ENCODE data around the gene NAV2. TPM values are rescaled to one million over a fixed set of nuclear protein-coding genes. Genes with fewer than 3 reads are reported as not detected.

The NAV2 gene
- polyA plus RNA-seq, 3 donors from 2014 or later: 0.66 TPM; not detected in 2

DNA sequence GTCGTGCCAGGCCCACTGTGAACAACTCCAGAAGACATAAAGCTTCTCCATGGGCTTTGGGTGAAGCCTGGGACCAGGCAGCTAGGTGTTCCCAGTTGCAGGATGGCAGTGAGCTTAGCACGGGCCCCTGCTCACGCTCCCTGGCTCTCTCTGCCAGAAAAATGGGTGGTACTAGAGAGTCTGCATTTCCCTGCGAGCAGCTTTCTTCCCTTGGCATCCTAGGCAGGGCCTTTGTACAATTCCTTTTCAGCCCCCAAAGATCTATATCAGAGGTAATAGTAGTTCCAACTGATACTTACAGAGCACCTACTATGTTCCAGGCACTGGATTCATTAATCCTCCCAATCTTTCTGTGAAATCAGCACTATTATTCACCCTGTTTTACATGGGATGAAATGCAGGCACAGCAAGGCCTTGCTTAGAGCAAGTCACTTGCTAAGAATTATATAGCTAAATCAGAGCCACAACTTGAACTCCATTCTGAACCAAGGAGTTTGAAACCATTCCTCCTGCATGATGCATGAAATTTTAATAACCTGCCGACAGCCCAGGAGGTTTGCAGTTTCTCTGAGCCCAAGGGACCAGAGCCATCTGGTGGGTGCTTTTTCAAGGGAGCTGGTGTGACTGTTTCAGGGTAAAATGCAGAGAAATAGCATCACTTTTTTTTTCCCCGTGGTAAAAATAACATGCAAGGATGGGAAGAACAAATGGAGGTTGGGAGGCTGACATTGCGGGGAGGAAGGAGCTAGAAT, 22.7 kb downstream of the NAV2 start:
- no peaks in the 10 kb centered on the region for H3K36me3 Mint-ChIP-seq
- peaks cover 0 to 2% (median 0%) of the 10 kb centered on the region in 6 donors for H3K9me3 Mint-ChIP-seq
- no peak for DNase-seq
- no peak overlapping the region for H3K27ac Mint-ChIP-seq
- no peaks in the 10 kb centered on the region for H3K27me3 Mint-ChIP-seq (ENCODE audit: low read depth in 3 of 3)
- peaks cover 0 to 6% of the 10 kb centered on the region in 2 donors for H3K4me1 Mint-ChIP-seq
- H3K4me3 Mint-ChIP-seq: no peak overlapping the region

DNA sequence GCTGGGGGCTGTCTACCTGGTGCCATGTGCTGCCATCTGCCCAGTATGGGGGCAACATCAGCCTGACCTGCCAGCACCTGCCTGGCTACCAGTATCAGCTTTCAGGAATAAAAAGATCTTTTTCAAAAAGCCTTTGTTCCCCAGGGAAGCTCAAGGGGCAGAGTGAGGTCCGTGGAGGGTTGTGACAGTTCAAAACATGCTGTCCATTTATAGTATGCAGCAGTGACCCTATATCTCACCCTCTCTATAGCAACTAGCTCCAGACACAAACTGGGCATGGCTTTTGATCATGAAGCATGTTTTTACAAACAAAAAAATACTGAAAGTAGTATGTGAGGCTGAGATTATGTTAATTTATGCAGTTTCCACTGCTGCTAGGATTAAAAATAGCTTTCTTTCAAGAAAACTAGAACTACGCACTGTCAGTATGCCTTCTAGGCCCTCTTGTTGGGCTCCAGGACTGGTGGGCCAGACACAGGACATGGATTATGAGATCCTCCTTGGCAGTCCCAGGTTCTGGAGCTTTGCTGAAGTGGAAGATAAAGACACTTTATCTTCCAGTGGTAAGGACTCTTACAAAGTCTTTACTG, 23.4 kb downstream of the NAV2 start:
- H3K27ac Mint-ChIP-seq: no peak overlapping the region
- no peaks in the 10 kb centered on the region for H3K27me3 Mint-ChIP-seq (ENCODE audit: low read depth in 3 of 3)
- no peak overlapping the region for H3K4me3 Mint-ChIP-seq
- peaks cover 0 to 2% (median 0%) of the 10 kb centered on the region in 6 donors for H3K9me3 Mint-ChIP-seq
- no peak for DNase-seq
- peaks cover 0 to 6% of the 10 kb centered on the region in 2 donors for H3K4me1 Mint-ChIP-seq
- H3K36me3 Mint-ChIP-seq: no peaks in the 10 kb centered on the region

DNA sequence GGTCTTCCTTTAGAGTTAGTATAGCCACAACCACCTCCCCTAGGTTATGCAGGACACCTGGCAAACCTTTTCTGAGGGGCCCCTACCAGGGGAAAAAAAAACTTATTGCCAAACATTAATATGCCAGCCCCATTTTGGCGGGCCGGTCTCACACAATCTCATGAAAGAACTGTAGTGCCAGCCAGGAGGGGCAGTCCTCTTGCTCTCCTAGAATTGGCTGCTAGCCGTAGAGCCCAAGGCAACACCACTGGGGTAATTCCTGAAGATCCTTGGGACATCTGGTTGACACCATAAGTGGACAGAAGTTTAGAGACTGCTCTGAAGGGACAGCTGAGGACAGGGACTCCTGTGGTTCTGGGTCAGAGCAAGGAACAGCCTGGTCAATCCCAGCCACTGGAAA, 24.2 kb downstream of the NAV2 start:
- Mint-ChIP-seq H3K36me3 (no peaks in the 10 kb centered on the region), H3K4me3 (no peak overlapping the region), H3K27me3 (ENCODE audit: low read depth in 3 of 3) (no peaks in the 10 kb centered on the region), H3K9me3 (peaks cover 0 to 2% (median 0%) of the 10 kb centered on the region in 6 donors), H3K4me1 (peaks cover 0 to 6% of the 10 kb centered on the region in 2 donors), H3K27ac (no peak overlapping the region)
- no peak for DNase-seq

- Mint-ChIP-seq H3K36me3 (no peaks in the 10 kb centered on the region), H3K27ac (no peak overlapping the region), H3K27me3 (ENCODE audit: low read depth in 3 of 3) (no peaks in the 10 kb centered on the region), H3K9me3 (peaks cover 0 to 2% (median 0%) of the 10 kb centered on the region in 6 donors), H3K4me3 (no peak overlapping the region), H3K4me1 (peaks cover 0 to 6% of the 10 kb centered on the region in 2 donors)
- no peak for DNase-seq
Measured at GRCh38 chr11:19737575-19737974, 24.9 kb downstream of the NAV2 start.

- no peak overlapping the region for H3K27ac Mint-ChIP-seq
- H3K36me3 Mint-ChIP-seq: no peaks in the 10 kb centered on the region
- H3K27me3 Mint-ChIP-seq (ENCODE audit: low read depth in 3 of 3): no peaks in the 10 kb centered on the region
- H3K4me3 Mint-ChIP-seq: no peak overlapping the region
- no peak for DNase-seq
- peaks cover 0 to 2% (median 0%) of the 10 kb centered on the region in 6 donors for H3K9me3 Mint-ChIP-seq
- H3K4me1 Mint-ChIP-seq: peaks cover 0 to 6% of the 10 kb centered on the region in 2 donors
Measured at GRCh38 chr11:19738124-19738523, 25.5 kb downstream of the NAV2 start.

DNA sequence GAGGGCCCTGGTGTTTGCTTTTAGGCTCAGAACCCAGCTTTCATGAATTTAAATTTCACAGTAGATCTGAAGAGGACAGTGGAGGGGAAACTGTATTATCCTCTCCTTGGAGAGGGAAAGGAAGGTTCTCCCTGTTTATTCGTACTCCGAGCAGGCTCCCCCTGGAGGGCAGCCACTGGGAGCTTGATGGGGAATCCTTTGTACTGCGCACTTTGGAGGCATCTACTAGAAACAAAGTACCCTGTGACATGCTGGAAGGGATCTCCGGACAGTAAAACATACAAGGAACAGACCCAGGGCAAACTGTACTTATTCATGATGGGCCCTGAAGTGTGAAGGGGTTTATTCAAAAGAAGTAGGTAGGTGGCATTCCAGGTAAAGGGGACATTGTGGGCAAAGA, 27.2 kb downstream of the NAV2 start:
- no peaks in the 10 kb centered on the region for H3K36me3 Mint-ChIP-seq
- peaks cover 0 to 2% (median 0%) of the 10 kb centered on the region in 3 donors for H3K27me3 Mint-ChIP-seq (ENCODE audit: low read depth in 3 of 3)
- peaks cover 0 to 6% of the 10 kb centered on the region in 2 donors for H3K4me1 Mint-ChIP-seq
- H3K4me3 Mint-ChIP-seq: no peak overlapping the region
- no peaks in the 10 kb centered on the region for H3K9me3 Mint-ChIP-seq
- DNase-seq: no peak
- no peak overlapping the region for H3K27ac Mint-ChIP-seq

- Mint-ChIP-seq H3K27me3 (ENCODE audit: low read depth in 3 of 3) (peaks cover 0 to 2% (median 0%) of the 10 kb centered on the region in 3 donors), H3K27ac (no peak overlapping the region), H3K4me3 (no peak overlapping the region), H3K36me3 (no peaks in the 10 kb centered on the region), H3K9me3 (no peaks in the 10 kb centered on the region), H3K4me1 (peaks cover 0 to 6% of the 10 kb centered on the region in 2 donors)
- no peak for DNase-seq
Measured at GRCh38 chr11:19740586-19740985, 27.9 kb downstream of the NAV2 start.

DNA sequence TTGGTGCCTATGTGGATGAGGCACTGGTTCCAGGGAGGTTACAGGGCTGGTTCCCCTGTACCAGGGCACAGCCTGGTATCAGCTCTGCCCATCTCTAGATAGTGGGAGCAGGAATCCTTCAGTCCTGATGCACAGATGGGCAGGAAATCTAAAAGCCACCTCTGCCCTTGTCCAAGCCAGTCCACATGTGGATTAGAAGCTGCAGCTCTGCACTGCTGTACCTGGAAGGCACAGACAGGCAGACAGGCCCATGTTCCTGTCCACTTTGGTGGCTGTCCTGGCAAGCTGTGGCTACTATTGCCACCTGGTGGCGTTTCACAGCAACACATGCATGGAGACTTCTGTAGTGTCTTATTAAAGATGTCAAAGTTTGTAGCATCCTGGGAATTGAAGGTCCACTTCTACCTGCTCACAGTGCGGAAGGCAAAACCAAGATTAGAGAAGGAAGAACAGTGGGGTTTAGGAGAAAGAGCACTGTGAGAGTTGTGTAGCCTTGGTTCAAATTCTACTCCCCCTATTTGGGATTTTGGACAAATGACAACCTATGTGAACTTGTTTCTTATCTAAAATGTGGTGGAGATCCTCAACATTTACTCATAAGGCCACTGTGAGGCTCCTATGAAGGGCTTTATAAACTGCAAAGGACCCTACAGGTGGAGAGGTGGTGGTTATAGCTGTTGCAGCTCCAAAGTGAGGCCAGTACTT, 30.1 kb downstream of the NAV2 start:
- DNase-seq: peak; percentile 53 to 68 (median 58)
- Mint-ChIP-seq H3K27me3 (ENCODE audit: low read depth in 3 of 3) (peaks cover 0 to 2% (median 0%) of the 10 kb centered on the region in 3 donors), H3K4me1 (peaks cover 0 to 6% of the 10 kb centered on the region in 2 donors), H3K9me3 (no peaks in the 10 kb centered on the region), H3K4me3 (no peak overlapping the region), H3K36me3 (no peaks in the 10 kb centered on the region), H3K27ac (no peak overlapping the region)

DNA sequence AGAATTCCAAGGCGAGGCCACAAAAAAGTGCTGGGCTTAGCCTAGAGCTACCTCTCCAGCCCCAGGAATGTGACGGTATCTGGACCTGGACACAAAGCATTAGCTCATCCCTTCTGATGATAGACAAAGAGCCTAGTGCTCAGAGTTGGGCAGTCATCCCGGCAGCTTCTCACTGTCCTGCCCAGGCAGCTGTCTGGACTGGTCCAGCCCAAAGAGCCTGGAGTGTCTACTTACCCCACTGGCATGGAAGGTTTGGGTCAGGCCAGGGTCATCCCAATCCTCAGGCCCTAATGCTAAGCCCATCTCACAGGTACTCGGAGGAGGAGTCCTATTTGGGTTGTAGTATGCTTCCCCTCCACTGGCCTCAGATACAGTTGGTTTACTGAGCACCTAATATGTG, 31.0 kb downstream of the NAV2 start:
- H3K27ac Mint-ChIP-seq: no peak overlapping the region
- no peaks in the 10 kb centered on the region for H3K36me3 Mint-ChIP-seq
- peaks cover 0 to 6% of the 10 kb centered on the region in 2 donors for H3K4me1 Mint-ChIP-seq
- H3K9me3 Mint-ChIP-seq: no peaks in the 10 kb centered on the region
- peaks cover 0 to 2% (median 2%) of the 10 kb centered on the region in 3 donors for H3K27me3 Mint-ChIP-seq (ENCODE audit: low read depth in 3 of 3)
- DNase-seq: no peak
- no peak overlapping the region for H3K4me3 Mint-ChIP-seq

DNA sequence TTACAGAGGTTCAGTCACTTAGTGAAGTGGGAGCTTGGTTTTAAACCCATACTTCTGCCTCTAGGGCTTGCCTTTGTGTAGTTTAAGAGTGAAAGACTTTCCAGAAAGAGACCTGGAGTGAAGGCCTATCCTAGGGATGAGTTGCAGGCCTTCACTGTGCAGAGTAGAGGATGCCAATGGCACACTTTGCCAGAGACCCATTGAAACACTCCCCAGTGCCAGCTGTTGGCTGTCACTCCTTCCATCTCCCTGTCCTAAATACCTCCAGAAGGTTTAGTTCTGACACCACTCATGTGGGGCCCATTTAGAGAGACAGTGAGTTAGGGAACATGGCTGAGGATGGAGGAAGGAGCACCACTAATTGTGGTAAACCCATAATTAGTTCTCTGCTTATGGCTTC, 31.5 kb downstream of the NAV2 start:
- Mint-ChIP-seq H3K4me1 (peaks cover 0 to 2% of the 10 kb centered on the region in 2 donors), H3K27ac (no peak overlapping the region), H3K9me3 (no peaks in the 10 kb centered on the region), H3K4me3 (no peak overlapping the region), H3K36me3 (no peaks in the 10 kb centered on the region), H3K27me3 (ENCODE audit: low read depth in 3 of 3) (peaks cover 0 to 2% (median 2%) of the 10 kb centered on the region in 3 donors)
- DNase-seq: no peak

GRCh38 chr11:19746086-19746485, 33.4 kb downstream of the NAV2 start:
- no peaks in the 10 kb centered on the region for H3K36me3 Mint-ChIP-seq
- H3K4me1 Mint-ChIP-seq: no peaks in the 10 kb centered on the region
- H3K4me3 Mint-ChIP-seq: no peak overlapping the region
- DNase-seq: no peak
- H3K9me3 Mint-ChIP-seq: no peaks in the 10 kb centered on the region
- H3K27ac Mint-ChIP-seq: no peak overlapping the region
- H3K27me3 Mint-ChIP-seq (ENCODE audit: low read depth in 3 of 3): peaks cover 0 to 2% (median 2%) of the 10 kb centered on the region in 3 donors

- no peak for DNase-seq
- H3K27ac Mint-ChIP-seq: no peak overlapping the region
- H3K36me3 Mint-ChIP-seq: no peaks in the 10 kb centered on the region
- no peak overlapping the region for H3K4me3 Mint-ChIP-seq
- H3K27me3 Mint-ChIP-seq (ENCODE audit: low read depth in 3 of 3): peaks cover 0 to 3% (median 2%) of the 10 kb centered on the region in 3 donors
- H3K9me3 Mint-ChIP-seq: no peaks in the 10 kb centered on the region
- H3K4me1 Mint-ChIP-seq: no peaks in the 10 kb centered on the region
Measured at GRCh38 chr11:19747634-19748033, 35.0 kb downstream of the NAV2 start.

DNA sequence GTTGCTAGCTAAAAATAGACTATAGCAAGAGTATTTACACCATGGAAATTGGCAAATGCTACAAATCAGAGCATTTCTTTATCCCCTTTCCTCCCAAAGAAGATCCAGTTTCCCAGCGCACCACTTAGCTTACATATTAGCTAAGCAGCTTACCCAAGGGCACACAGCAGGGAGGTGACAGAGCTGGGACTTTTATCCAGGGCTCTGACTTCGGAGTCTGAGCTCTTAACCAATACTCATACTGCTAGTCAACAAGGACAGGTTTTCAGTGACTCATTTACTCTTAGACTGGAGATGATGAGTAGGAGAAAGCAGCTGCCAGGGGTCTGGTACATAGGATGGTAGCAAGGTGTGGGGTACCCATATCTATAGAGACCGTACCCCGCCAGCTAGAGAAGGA, 38.4 kb downstream of the NAV2 start:
- DNase-seq: no peak
- H3K36me3 Mint-ChIP-seq: no peaks in the 10 kb centered on the region
- H3K9me3 Mint-ChIP-seq: no peaks in the 10 kb centered on the region
- H3K4me1 Mint-ChIP-seq: no peaks in the 10 kb centered on the region
- no peak overlapping the region for H3K4me3 Mint-ChIP-seq
- peaks cover 3 to 7% (median 5%) of the 10 kb centered on the region in 3 donors for H3K27me3 Mint-ChIP-seq (ENCODE audit: low read depth in 3 of 3)
- H3K27ac Mint-ChIP-seq: no peak overlapping the region

DNA sequence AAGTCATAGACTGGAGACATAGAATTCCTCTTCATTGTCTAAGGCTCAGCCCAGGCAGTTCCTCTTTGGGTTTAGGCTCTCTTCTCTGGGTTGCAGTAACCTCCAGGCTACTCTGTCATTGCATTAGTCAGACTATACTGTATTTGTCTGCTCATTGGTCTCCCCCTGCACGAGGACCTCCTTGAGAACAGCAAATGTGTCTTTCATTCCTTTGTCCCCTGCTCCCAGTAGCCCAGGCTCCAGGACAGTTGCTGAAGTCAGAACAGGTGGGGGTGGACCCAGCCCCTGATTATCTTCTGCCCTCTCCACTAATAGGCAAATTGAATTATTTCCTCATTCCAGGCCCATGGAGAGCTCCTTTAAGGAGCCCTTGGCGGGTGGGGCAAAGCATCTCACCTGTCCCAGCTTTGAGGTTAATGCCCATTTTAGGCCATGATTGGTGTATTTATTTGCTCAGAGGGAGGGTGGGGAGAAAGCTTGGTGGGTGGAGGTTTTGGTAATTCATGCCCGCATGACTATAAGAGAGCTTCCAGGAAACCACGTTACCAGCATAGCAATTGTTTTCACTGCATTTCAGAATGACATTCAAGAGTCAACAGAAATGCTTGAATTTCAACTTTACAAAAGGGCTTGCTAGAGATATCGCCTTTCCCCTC, 40.9 kb downstream of the NAV2 start:
- Mint-ChIP-seq H3K27me3 (ENCODE audit: low read depth in 3 of 3) (peaks cover 5 to 7% (median 5%) of the 10 kb centered on the region in 3 donors), H3K4me1 (no peaks in the 10 kb centered on the region), H3K36me3 (no peaks in the 10 kb centered on the region), H3K9me3 (no peaks in the 10 kb centered on the region), H3K27ac (no peak overlapping the region), H3K4me3 (no peak overlapping the region)
- DNase-seq: no peak
